ENCODE data around the gene RBM20. TPM values are rescaled to one million over a fixed set of nuclear protein-coding genes. Genes with fewer than 3 reads are reported as not detected.

The RBM20 gene
- total and polyA plus RNA-seq, 2 of the 13 experiments (the other 11 are each of a cell fraction or from before 2014, with no cell fraction given), result 0.02 to 0.22 TPM

- WGBS (ENCODE audit: low lambda C conversion rate), result 58% methylated on average over 2 of the region's 2 CpGs
- Histone ChIP-seq H3K4me3 (replicated peaks in 1 of 3; ENCODE audit: insufficient read depth in 1 of 3, low read depth in 2 of 3, low read length in 3 of 3) (peak overlapping the region; percentile 72 to 82 (median 76); a peak in 4 of 6 replicates), H3K9ac (ENCODE audit: insufficient read depth, low read depth, low read length) (peak overlapping the region; percentile 78; the same call in 1 of the 2 replicates), H3K4me1 (ENCODE audit: insufficient read depth, low read length) (peaks cover 40% of the 10 kb centered on the region), H3K79me2 (ENCODE audit: insufficient read depth, low read length) (peaks cover 30% of the 10 kb centered on the region), H3K36me3 (replicated peaks in 1 of 2; ENCODE audit: control insufficient read depth in 1 of 2, insufficient read depth in 2 of 2, low read length in 2 of 2) (peaks cover 2 to 19% of the 10 kb centered on the region in 2 experiments), H3K27me3 (ENCODE audit: control insufficient read depth in 1 of 2, insufficient read depth in 2 of 2, low read length in 2 of 2) (no peaks in the 10 kb centered on the region), H4K20me1 (ENCODE audit: insufficient read depth, low read length) (peaks cover 6% of the 10 kb centered on the region; the same call in 1 of the 2 replicates), H3K4me2 (ENCODE audit: low read depth, low read length) (peak overlapping the region; percentile 79), H3K9me3 (ENCODE audit: low read length) (no peaks in the 10 kb centered on the region), H2AFZ (ENCODE audit: low read length) (no peak overlapping the region), H3K27ac (ENCODE audit: extremely low read length, insufficient read depth, low read length) (peak overlapping the region; percentile 92)
- no peak for FAIRE-seq
- BruUV-seq (replicated peaks), result no TSS peak
- CTCF ChIA-PET (ENCODE audit: low intra/inter-chr PET ratio, low total read pairs), result interaction anchor here (0.6 kb wide), 1 partner anchor 21 kb away, joined by 3 read pairs; no protein-coding TSS in a partner anchor
- no peak for ATAC-seq
- no peak for DNase-seq (ENCODE audit: low spot score)
- POLR2A ChIA-PET, result interaction anchor here (1.9 kb wide), 1 partner anchor 28 kb away, joined by 16 read pairs; no protein-coding TSS in a partner anchor
- intact Hi-C loops (cut with micrococcal nuclease; ENCODE audit: unreplicated experiment) (loop anchor here (5.0 kb wide), 3 partner anchors 42 to 127 kb away; no protein-coding TSS in a partner anchor), in situ Hi-C loops (cut with HindIII; ENCODE audit: extremely low pct_ligation_motif_present, low pct_unique_long_range_greater_than_20kb) (no loop called here)
- 0 out of 2 replicates have a peak, but pooled peaks have one; percentile 1 for TF ChIP-seq RBFOX2 (IDR thresholded peaks at IDR 0.05; ENCODE audit: low read depth, low read length)
- TF ChIP-seq ERF (CRISPR knock-in tag; IDR thresholded peaks at IDR 0.05), result no peak
- TF ChIP-seq TFAP4 (IDR thresholded peaks at IDR 0.05; ENCODE audit: borderline replicate concordance, low read depth), result no peak
- TF ChIP-seq TGIF2 (CRISPR knock-in tag; IDR thresholded peaks at IDR 0.05), result no peak
- TF ChIP-seq NCOR1 (IDR thresholded peaks at IDR 0.05; ENCODE audit: borderline replicate concordance, low read length), result no peak
- no peak for TF ChIP-seq SKIL (CRISPR knock-in tag; IDR thresholded peaks at IDR 0.05; ENCODE audit: borderline replicate concordance)
- no peak for TF ChIP-seq ZNF546 (CRISPR knock-in tag; conservative IDR thresholded peaks at IDR 0.05)
- TF ChIP-seq HMG20B (CRISPR knock-in tag; conservative IDR thresholded peaks at IDR 0.05), result no peak
- no peak for TF ChIP-seq ZNF350 (CRISPR knock-in tag; IDR thresholded peaks at IDR 0.05; ENCODE audit: borderline replicate concordance, low read depth)
These were observed 229.8 kb downstream of the RBM20 start for GRCh38 chr10:110873951-110874350.
